Duodenal mucosa (tissue), 2 donors: Measurements from ENCODE around the gene CHMP6.

Source experiments
- H3K27ac ChIP-seq: one replicate; pipeline ENCODE4 v1.7.0; 2013; ENCODE audit warnings: low read depth, low read length
- H3K27me3 ChIP-seq, 2 donors: one replicate each; pipeline ENCODE4 v1.7.0; 2013; ENCODE audit warnings: low read length in 2 of 2, control low read depth in 1 of 2; ENCODE audit not compliant: insufficient read depth in 2 of 2, control insufficient read depth in 1 of 2
- H3K36me3 ChIP-seq, 2 donors: one replicate each; pipeline ENCODE4 v1.7.0; 2013; ENCODE audit warnings: low read length in 2 of 2, control low read depth in 1 of 2; ENCODE audit not compliant: insufficient read depth in 2 of 2, control insufficient read depth in 1 of 2
- H3K4me1 ChIP-seq, 2 donors: one replicate each; pipeline ENCODE4 v1.7.0; 2013; ENCODE audit warnings: low read length in 2 of 2, control low read depth in 1 of 2; ENCODE audit not compliant: insufficient read depth in 2 of 2, control insufficient read depth in 1 of 2
- H3K4me3 ChIP-seq, 2 donors: one replicate each; pipeline ENCODE4 v1.7.0; 2013; ENCODE audit warnings: low read length in 2 of 2, low read depth in 1 of 2
- H3K9ac ChIP-seq, 2 donors: one replicate each; pipeline ENCODE4 v1.7.0; 2013; ENCODE audit warnings: low read length in 2 of 2, low read depth in 1 of 2
- H3K9me3 ChIP-seq, 2 donors: one replicate each; pipeline ENCODE4 v1.7.0; 2013; ENCODE audit warnings: low read length in 2 of 2, control low read depth in 1 of 2; ENCODE audit not compliant: control insufficient read depth in 1 of 2

The CHMP6 gene

GRCh38 chr17:81031566-81032550 is 40.2 kb downstream of the CHMP6 start:
- H3K4me3 ChIP-seq = peak overlapping the region in 1 of 2 donors; percentile 47
- H3K27ac ChIP-seq = peak overlapping the region; percentile 42
- H3K9ac ChIP-seq = peak overlapping the region in 1 of 2 donors; percentile 33
- H3K36me3 ChIP-seq = no peaks in the 10 kb centered on the region
- no peaks in the 10 kb centered on the region for H3K9me3 ChIP-seq
- H3K4me1 ChIP-seq = peaks cover 11 to 36% of the 10 kb centered on the region in 2 donors
- peaks cover 21 to 26% of the 10 kb centered on the region in 2 donors for H3K27me3 ChIP-seq

- H3K27ac ChIP-seq = no peak overlapping the region
- no peaks in the 10 kb centered on the region for H3K9me3 ChIP-seq
- H3K9ac ChIP-seq = peak overlapping the region in 1 of 2 donors; percentile 18
- no peak overlapping the region for H3K4me3 ChIP-seq
- peaks cover 17 to 46% of the 10 kb centered on the region in 2 donors for H3K4me1 ChIP-seq
- peaks cover 11 to 17% of the 10 kb centered on the region in 2 donors for H3K27me3 ChIP-seq
- no peaks in the 10 kb centered on the region for H3K36me3 ChIP-seq
These were observed 41.2 kb downstream of the CHMP6 start for GRCh38 chr17:81032641-81033480.

GRCh38 chr17:81033535-81034167 is 42.0 kb downstream of the CHMP6 start:
- Histone ChIP-seq H3K4me1 (peaks cover 17 to 45% of the 10 kb centered on the region in 2 donors), H3K36me3 (no peaks in the 10 kb centered on the region), H3K9ac (peak overlapping the region; percentile 9 to 15), H3K27ac (no peak overlapping the region), H3K4me3 (peak overlapping the region; percentile 53 to 65), H3K9me3 (no peaks in the 10 kb centered on the region), H3K27me3 (peaks cover 3 to 9% of the 10 kb centered on the region in 2 donors)

- Histone ChIP-seq H3K36me3 (no peaks in the 10 kb centered on the region), H3K4me3 (peak overlapping the region; percentile 53 to 65), H3K9ac (peak overlapping the region; percentile 9 to 15), H3K4me1 (peaks cover 17 to 45% of the 10 kb centered on the region in 2 donors), H3K27me3 (peaks cover 0 to 5% of the 10 kb centered on the region in 2 donors), H3K27ac (no peak overlapping the region), H3K9me3 (no peaks in the 10 kb centered on the region)
These were observed 42.6 kb downstream of the CHMP6 start for GRCh38 chr17:81034168-81034777.

- Histone ChIP-seq H3K36me3 (no peaks in the 10 kb centered on the region), H3K27ac (peak within 1 kb of the TSS; percentile 20), H3K27me3 (peaks cover 0 to 2% of the 10 kb centered on the region in 2 donors), H3K9ac (peak within 1 kb of the TSS; percentile 15 to 17), H3K4me1 (peaks cover 17 to 46% of the 10 kb centered on the region in 2 donors), H3K4me3 (peak within 1 kb of the TSS; percentile 55 to 74), H3K9me3 (no peaks in the 10 kb centered on the region)
These were observed 43.3 kb downstream of the CHMP6 start, which contains the start of gene BAIAP2 for GRCh38 chr17:81034779-81035520. BAIAP2 (plus strand) TSS chr17:81035151; CDS start chr17:81035255, 104 bp downstream.

GRCh38 chr17:81035521-81036196 is 44.0 kb downstream of the CHMP6 start:
- Histone ChIP-seq H3K4me3 (peak overlapping the region; percentile 55 to 74), H3K9ac (peak overlapping the region in 1 of 2 donors; percentile 17), H3K4me1 (peaks cover 17 to 46% of the 10 kb centered on the region in 2 donors), H3K27ac (peak overlapping the region; percentile 20), H3K36me3 (no peaks in the 10 kb centered on the region), H3K9me3 (no peaks in the 10 kb centered on the region), H3K27me3 (no peaks in the 10 kb centered on the region)

GRCh38 chr17:81036197-81036941 is 44.7 kb downstream of the CHMP6 start:
- Histone ChIP-seq H3K4me1 (peaks cover 14 to 41% of the 10 kb centered on the region in 2 donors), H3K9me3 (no peaks in the 10 kb centered on the region), H3K27me3 (no peaks in the 10 kb centered on the region), H3K9ac (peak overlapping the region in 1 of 2 donors; percentile 17), H3K4me3 (peak overlapping the region; percentile 54 to 55), H3K27ac (no peak overlapping the region), H3K36me3 (no peaks in the 10 kb centered on the region)

GRCh38 chr17:81037026-81037797 is 45.6 kb downstream of the CHMP6 start:
- Histone ChIP-seq H3K9me3 (no peaks in the 10 kb centered on the region), H3K4me3 (no peak overlapping the region), H3K4me1 (peaks cover 12 to 37% of the 10 kb centered on the region in 2 donors), H3K27ac (no peak overlapping the region), H3K36me3 (no peaks in the 10 kb centered on the region), H3K9ac (no peak overlapping the region), H3K27me3 (no peaks in the 10 kb centered on the region)
